HG03378 (cell line): Measurements from ENCODE around the gene PI16.
"Not testable (repeated sequence)": the region's sequence is repeated elsewhere in the genome, so short reads cannot be mapped to it uniquely, and the experiment has no call there.

ENCODE experiments used
- ATAC-seq: cut with Tn5 transposase; IDR thresholded peaks from one replicate; pipeline ENCODE4 v1.9.1; 2021; ENCODE audit warnings: mild to moderate bottlenecking, moderate library complexity; ENCODE audit not compliant: unreplicated experiment

Gene PI16

DNA sequence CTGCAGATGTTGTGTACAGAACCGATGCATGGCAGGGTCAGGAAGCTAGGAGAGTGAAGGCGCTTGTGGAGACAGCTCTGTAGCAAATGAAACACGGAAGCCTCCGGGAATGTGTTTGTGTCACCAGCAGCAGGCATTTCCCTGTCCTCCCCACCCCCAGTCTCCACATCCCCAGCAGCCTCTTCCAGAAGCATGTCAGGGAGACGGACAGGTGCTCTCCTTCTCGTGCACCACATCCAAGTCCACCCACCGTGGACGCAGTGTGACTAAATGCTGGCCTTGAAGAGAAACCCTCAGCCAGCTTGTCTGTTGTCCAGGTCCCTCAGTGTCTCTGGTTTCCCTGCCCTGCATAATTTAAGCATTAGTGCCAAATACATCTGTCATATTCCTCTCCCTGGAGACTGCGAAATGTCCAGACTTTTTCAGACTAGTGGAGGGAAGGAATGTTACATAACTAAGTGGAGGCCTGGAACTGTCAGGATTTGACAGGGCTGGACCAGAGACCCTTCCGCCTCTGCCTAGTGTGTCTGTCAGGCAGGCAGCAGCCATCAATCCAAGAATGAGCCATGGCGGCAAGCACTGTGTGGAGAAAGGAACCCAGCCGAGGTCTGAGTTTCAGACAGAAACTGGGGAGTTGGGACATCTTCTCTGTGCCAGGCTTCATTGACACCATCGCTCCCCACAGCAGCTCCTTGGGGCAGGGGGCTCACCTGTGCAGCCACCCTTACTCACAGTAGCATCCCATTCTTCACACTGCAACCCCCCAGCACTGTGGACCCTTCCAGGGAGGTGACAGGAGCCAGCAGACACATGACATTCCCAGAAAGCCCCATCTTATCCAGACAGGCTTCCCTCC, 26.6 kb upstream of the PI16 start:
- no peak for ATAC-seq

DNA sequence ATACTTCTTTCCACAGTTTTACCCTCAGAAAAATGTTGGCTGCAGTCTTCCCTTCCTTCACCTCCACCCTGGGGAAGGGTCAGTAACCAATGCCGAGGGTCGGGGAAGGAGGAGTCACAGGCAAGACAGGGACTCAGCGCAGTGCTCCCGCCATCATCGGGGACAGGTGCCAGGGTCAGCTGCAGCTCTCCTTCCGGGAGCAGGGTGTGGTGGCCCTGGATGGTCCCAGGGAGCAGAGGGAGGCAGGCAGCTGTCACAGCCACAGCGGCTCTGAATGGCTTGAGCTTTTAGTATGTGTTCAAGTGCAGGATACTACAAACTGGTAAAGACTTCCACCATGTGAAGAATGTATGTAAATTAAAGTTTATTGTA, 26.0 kb upstream of the PI16 start:
- ATAC-seq = no peak

DNA sequence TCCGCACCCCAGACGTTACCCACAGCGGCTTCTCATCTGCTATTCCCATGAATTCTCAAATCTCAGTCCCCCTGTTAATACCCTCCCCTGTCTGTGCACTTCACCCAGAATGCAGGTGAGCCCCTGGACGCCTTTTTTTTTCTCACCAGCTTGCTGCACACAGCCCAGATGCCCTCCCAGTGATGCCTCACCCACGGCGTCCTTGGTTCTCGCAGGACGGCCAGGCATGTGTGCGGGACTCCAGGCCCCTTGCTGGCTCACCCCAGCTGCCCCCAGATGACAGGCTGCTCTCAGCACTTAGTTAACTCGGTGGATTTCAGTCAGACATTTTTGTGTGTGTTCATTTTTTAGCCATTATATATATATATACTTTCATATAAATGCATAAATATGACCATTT, 25.4 kb upstream of the PI16 start:
- ATAC-seq = no peak

DNA sequence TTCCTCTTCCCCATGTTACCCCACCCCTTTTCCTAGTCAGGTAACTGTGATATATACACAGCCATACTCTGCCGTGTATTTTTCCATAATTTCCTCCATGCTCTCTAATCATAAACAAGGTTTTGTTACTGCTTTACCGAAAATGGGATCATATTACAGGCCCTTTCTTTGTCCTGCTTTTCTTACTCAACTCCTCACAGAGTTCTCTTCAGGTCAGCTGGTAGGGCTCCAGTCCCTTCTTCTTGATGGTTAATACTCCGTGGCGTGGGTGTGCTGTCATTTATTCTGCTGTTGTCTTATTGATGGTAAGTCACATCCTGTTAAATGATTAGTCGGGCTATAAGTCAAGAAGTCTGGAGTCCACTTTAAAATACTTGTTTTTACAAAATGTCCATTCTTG, 24.9 kb upstream of the PI16 start:
- ATAC-seq = no peak

DNA sequence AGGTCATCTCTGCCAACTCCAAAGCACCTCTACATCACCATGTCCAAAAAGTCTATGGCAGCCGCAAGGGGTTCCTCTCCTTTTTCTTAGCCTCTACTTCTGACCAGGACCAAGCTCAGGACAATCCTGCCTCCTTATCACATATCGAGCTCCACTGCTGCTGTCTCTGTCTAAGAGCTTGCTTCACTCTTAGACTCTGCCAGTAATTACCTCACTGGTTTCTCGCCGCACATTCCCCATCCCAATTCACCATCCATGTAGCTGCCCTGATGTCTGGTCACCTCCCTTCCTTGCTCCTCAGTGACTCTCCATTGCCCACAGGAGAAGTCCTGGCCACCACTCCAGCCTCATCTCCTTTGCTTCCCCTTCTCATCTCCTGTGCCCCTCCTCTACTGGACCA, 24.1 kb upstream of the PI16 start:
- ATAC-seq = no peak

DNA sequence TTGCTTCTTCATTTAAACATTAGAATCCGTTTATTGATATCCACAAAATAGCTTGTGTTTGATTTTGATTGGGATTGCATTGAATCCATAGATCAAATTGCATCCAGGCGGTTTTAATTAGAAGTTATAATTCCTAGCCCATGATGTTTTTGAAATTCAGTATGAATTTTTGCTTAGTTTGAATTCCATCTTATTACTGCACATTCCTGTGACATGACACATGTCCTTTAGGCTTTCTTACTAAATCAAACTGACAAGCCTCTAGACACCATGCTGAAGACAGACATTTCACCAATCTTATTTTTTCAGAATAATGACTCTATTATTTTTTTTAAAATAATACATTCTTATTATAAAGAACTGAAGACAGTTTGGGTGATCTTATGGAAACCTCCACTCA, 21.4 kb upstream of the PI16 start:
- no peak for ATAC-seq

DNA sequence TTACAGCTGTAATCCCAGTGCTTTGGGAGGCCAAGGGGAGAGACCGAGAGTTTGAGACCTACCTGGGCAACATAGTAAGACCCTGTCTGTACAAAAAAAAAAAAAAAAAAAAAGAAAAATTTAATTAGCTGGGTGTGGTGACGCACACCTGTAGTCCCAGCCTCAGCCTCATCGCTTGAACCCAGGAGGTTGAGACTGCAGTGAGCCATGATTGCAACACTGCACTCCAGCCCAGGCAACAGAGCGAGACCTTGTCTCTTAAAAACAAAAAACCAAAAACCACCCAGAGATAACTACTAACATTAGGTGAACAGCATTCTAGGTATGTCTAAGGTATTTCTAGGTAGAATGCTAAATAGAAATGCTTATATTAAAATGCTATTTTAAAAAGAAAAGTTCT, 21.0 kb upstream of the PI16 start:
- no peak for ATAC-seq

DNA sequence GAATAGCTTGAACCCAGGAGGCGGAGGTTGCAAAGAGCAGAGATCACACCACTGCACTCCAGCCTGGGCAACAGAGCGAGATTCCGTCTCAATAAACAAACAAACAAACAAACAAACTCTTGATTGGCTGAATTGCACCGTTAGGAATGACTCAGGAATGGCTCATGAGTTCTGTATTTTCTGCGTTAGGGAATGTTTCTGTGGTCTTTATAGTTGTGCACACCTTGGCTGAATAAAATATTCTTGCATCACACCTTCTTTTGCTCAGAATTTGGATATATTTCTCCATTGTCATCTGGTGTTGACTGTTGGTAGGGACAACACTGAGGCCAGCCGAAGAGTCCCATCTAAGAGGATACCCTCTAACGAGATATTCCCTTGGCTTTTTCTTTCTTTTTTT, 19.6 kb upstream of the PI16 start:
- ATAC-seq = no peak

DNA sequence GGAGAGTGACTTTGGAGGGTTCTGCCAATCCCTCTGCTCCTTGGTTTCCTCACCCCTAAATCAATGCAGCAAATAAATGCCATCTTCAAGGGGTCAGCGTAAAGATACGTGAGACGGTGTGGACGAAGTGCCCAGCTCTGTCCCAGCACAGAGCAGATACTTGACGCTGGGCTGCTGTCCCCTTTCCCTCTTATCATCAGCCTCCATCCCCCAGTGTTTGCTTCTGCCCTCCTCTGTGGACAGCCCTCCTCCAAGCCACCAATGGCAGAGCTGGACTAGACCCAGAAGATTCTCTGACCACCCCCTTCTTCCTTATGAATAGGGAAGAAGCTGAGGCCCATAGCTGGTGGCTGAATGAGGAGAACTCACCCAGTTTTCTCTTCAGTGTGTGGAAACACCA, 17.7 kb upstream of the PI16 start:
- no peak for ATAC-seq

DNA sequence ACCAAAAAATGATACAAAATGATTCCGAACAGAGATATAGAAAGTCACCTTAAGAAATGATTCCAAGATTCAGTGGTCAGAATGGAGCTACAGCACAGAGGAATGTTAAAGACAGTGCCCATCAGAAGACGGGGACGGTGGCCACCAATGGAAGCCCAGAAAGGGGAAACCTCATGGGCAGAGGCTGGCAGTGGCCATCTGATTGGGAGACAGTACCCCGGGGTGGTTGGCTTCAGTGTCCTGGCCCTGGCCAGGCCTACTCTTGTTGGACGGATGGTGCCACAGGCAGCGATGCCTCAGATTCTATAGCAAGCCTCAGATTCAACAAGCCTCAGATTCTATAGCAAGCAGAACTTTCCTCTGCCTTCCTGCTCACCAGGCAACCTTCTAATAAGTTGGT, 16.6 kb upstream of the PI16 start:
- no peak for ATAC-seq

DNA sequence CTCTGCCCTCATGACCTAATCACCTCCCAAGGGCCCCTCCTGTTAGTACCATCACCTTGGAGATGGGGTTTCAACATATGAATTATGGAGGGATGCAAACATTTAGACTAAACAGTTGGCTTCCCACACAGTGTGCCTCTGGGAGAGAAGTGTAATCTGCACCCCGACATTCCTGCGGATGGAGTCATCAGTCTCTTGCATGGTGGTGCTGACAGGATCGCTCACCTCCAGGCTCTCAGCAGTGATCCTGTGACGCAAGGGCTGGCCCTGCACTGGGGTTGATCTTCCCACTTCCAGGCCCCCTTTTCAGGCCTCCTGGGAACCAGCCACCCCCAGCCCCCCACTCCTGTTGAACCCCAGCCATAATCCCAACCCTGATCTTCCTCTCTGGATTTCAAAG, 16.0 kb upstream of the PI16 start:
- ATAC-seq = no peak

DNA sequence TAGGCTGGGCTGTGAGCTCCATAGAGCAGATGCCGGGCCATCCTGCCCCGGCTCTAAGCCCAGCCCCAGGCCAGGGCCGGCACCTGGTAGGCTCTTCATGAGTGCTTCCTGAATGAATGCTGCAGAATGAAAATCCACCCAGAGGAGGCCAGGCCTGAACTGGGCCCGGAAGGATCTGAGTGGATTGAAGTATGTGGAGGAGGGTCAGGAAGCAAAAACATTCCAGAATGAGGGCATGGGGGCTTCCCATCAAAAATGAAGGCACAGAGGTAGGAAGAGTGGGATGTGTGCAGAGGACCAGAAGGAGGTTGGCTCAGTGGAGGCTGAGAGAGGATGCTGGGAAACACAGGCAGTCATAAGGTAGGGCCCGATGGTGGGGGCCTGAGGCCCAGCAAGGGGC, 15.5 kb upstream of the PI16 start:
- not testable (repeated sequence) for ATAC-seq

DNA sequence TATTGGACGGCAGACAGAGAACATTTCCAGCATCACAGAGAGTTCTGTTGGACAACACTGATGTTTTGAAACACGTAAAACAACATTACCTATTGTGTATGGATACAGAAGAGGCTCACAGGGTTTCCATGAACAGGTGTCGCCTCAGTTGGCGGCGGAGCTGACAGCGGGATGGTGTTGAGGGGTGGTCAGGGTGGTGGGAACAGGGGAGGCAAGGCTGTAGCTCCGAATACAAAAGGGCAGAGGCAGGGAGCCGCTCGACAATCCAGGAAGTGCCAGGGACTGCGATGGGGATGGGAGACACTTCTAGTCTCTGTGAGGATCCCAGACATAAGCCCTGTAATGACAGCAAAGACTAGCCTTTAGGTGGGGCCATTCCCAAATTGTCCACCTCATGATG, 14.5 kb upstream of the PI16 start:
- no peak for ATAC-seq

DNA sequence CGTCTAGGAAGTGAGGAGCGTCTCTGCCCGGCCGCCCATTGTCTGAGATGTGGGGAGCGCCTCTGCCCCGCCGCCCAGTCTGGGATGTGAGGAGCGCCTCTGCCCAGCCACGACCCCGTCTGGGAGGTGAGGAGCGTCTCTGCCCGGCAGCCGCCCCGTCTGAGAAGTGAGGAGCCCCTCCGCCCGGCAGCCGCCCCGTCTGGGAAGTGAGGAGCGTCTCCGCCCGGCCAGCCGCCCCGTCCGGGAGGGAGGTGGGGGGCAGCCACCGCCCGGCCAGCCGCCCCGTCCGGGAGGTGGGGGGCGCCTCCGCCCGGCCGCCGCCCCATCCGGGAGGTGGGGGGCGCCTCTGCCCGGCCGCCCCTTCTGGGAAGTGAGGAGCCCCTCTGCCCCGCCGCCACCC, 13.0 kb upstream of the PI16 start:
- not testable (repeated sequence) for ATAC-seq

DNA sequence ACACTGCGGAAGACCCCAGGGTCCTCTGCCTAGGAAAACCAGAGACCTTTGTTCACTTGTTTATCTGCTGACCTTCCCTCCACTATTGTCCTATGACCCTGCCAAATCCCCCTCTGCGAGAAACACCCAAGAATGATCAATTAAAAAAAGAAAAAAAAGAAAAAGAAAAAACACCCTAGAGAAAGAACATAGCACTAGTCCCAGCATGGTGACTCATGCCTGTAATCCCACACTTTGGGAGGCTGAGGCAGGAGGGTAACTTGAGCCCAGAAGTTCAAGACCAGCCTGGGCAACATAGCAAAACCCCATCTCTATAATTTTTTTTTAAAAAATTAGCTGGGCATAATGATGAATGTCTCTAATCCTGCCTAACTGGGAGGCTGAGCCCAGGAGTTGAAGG, 12.2 kb upstream of the PI16 start:
- ATAC-seq = not testable (repeated sequence)

DNA sequence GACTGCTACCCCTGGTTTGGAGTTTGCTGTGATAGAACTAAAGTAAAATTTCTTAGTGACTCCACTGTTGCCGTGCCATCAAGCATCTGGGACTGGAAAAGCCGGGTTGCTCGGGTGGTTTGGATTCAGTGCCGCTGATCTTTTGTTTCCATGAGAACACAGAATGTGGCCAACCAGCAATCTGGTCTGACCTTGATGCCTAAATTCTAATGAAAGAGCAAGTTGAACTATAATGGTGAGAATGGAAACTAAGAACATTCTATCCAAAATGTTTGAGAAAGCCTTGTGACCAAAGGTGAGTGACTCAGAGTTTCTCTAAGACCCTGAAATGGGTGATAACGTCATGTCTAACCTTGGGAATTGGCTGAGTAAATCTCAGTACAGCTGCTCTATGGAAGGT, 9.9 kb upstream of the PI16 start:
- ATAC-seq = no peak

DNA sequence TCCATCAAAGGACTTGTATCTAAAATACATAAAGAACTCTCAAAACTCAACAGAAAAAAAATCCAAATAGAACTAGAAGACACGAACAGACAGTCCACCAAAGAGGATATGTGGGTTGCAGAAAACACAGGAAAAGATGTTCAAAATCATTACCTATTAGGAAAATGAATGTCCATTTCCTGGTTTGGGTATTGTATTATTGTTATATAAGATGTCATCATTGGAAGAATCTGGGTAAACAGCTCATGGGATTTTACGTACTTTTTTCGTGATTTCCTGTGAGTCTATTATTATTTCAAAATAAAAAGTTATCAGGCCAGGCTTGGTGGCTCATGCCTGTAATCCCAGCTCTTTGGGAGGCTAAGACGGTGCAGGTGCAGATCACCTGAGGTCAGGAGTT, 9.2 kb upstream of the PI16 start:
- no peak for ATAC-seq

DNA sequence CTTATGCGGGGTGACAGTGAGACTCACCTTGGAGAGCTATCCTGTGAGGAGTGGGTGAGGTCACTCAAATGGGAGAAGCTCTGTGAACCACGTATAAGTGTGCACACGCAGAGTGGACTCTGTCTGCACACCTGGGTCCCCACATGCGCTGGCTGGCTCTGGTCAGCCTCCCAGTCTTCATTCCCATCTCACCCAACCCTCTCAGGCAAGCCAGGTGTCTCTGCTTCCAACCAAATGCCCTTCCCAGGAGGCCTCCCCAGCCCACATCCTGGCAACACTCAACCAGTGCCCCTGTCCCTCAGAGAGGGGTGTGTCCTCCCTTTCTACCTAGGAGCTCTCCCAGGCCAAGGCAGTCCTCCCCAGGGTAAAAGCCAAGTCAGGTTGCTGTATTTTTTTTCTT, 8.0 kb upstream of the PI16 start:
- no peak for ATAC-seq

DNA sequence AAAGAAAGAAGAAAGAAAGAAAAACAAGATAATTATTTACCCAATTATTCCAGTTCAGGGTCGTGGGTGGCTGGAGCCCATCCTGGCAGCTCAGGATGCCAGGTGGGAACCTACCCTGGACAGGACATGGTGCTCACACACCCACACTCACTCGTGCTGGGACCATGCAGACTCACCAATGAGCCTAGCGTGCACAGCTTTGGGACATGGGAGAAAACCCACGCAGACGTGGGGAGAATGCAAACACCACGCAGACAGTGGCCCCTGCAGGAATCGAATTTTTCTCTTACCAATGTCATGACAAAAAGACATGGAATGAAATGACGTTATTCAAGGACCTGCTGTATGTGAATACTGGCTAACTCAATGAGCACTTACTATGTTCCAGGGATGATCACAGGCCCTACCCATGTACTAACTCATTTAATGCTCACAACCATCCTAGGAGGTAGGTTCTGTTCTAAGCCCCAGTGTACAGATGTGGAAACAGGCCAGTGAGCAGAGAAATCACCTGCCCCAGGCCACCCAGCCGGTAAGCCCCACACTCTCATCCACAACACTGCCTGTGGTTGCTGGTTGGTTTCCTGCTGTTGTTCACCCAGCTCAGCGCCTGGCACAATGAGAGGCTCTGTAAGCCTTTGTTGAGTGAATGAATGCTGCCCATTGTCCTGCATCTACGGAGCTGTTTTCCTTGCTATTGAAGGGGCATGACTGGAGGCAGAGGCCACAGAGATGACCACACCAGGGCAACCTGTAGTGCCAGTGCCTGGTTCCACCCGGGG, 6.8 kb upstream of the PI16 start:
- no peak for ATAC-seq

DNA sequence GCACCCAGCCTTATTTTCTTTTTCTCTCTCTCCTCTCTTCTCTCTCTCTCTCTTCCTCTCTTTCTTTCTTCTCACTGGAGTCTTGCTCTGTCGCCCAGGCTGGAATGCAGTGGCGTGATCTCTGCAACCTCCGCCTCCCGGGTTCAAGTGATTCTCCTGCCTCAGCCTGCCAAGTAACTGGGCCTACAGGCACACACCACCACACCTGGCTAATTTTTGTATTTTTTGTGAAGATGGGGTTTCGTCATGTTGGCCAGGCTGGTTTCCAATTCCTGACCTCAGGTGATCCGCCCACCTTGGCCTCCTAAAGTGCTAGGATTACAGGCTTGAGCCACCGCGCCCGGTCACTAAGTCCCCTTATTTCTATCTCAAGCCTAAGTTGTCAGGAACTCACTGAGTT, 5.5 kb upstream of the PI16 start:
- ATAC-seq = not testable (repeated sequence)

DNA sequence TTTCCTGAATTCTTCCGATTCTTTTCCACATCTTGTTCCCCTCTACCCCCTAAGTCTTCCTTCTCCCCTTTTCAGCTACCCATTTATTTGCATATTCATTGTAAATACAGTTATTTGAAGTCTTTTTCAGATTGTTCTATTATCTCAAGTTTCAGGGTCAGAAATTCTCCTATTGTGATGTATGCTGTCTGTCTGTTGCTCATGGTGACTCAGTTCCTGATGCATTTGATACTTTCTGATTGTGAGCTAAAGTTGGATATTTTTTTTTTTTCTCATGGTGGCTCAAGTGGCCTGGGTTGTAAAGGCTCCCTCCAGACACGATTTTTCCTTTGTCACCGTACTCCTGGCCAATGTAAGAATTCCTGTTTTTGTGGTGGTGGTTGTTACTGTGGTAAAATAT, 4.9 kb upstream of the PI16 start:
- ATAC-seq = no peak

DNA sequence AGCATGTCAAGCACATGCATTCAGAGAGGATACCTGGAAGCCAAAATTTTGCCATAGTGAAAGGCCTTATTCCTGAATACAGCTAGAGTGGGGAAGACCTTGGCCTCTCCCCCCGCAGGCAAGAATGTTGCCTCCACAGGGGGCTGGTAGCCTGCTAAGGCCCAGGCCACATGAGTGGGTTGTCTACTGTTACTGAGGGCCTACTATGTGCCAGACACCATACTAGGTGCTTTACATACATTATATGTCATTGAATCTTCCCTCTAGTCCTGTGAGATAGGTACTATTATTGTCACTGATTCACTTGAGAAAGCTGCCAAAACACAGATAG, 642 bp upstream of the PI16 start:
- ATAC-seq = no peak

DNA sequence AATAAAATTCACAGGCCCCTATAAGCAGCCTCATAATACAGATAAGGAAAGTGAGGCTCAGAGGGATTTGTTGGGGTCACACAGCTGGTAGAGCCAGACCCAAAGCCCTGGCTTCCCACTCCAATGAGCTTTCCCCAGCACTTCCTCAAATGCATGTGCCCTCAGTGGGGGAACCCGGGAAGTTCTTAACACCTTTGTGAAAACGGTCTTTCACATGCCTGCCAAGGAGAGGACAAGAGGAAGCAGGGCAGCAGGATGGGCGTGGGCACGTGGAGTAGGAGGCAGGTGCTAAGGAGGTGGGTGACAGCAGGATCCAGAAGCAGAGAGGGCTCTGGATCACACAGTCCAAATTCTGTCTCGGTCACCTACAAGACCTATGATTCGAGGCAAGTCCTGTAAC, 598 bp downstream of the PI16 start:
- no peak for ATAC-seq
